ENCODE data around the gene PRKCB.

Gene PRKCB

DNA sequence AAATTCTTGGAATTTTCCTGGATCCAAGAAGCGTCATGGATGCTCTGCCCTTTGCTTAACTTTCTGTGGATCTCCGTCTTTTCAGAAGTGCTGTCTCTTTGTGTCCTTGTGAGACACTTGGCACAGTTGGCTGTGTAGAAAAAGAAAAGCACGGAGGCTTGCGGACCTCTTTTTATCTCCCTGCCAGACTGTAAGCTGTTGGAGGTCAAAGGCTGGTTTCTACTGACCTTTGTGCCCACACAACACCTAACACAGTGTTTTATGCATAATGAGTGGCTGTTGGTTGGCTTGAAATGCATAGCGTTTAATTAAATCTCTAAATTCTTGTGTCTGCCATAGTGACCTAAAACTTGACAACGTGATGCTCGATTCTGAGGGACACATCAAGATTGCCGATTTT lies 344.7 kb downstream of the PRKCB start:
- Mint-ChIP-seq H3K36me3 (peaks cover 25% of the 10 kb centered on the region), H3K4me1 (no peaks in the 10 kb centered on the region), H3K27me3 (no peaks in the 10 kb centered on the region)

GRCh38 chr16:24188021-24188542 lies 352.3 kb downstream of the PRKCB start:
- Mint-ChIP-seq H3K4me1 (peaks cover 4% of the 10 kb centered on the region), H3K4me3 (no peak overlapping the region), H3K27ac (no peak overlapping the region), H3K9me3 (no peaks in the 10 kb centered on the region), H3K36me3 (peaks cover 22% of the 10 kb centered on the region), H3K27me3 (no peaks in the 10 kb centered on the region)

More for the DNA sequence above, 344.7 kb downstream of the PRKCB start:
- Mint-ChIP-seq H3K27ac (no peak overlapping the region), H3K9me3 (no peaks in the 10 kb centered on the region), H3K4me3 (no peak overlapping the region)

GRCh38 chr16:24188751-24189318 lies 353.1 kb downstream of the PRKCB start:
- Mint-ChIP-seq H3K36me3 (peaks cover 22% of the 10 kb centered on the region), H3K4me3 (no peak overlapping the region), H3K9me3 (no peaks in the 10 kb centered on the region), H3K4me1 (peaks cover 4% of the 10 kb centered on the region), H3K27me3 (no peaks in the 10 kb centered on the region), H3K27ac (no peak overlapping the region)

- no peak overlapping the region for H3K4me3 Mint-ChIP-seq
- H3K36me3 Mint-ChIP-seq, result peaks cover 22% of the 10 kb centered on the region
- H3K4me1 Mint-ChIP-seq, result peaks cover 4% of the 10 kb centered on the region
- H3K9me3 Mint-ChIP-seq, result no peaks in the 10 kb centered on the region
- H3K27ac Mint-ChIP-seq, result peak overlapping the region; percentile 69
- H3K27me3 Mint-ChIP-seq, result no peaks in the 10 kb centered on the region
These were observed 354.2 kb downstream of the PRKCB start for GRCh38 chr16:24189941-24190340.

DNA sequence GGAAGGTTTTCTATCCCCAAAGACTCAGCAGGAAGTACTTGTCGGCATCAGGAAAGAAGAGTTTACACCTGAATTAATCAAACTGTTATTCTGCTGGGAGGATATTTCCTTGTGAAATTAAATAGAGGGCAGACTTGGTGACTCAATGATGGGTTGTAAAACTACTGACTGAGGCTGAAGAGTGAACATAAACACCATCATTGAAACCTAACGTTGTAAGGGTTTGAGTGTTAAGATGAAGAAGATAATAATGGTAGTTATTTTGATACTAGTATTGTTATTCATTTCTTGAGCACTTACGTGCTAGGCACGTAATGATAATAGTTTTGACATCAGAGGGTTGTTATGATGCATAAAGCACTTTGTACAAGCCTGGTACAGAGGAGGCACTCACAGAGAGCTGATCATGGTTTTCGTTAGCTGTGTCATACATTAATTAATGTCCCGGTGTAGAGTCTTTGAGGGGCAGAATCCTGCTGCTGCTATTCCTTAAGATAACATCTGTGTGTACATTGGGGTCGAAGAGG lies 356.2 kb downstream of the PRKCB start:
- no peak overlapping the region for H3K27ac Mint-ChIP-seq
- H3K4me3 Mint-ChIP-seq, result no peak overlapping the region
- no peaks in the 10 kb centered on the region for H3K27me3 Mint-ChIP-seq
- peaks cover 4% of the 10 kb centered on the region for H3K4me1 Mint-ChIP-seq
- H3K9me3 Mint-ChIP-seq, result no peaks in the 10 kb centered on the region
- H3K36me3 Mint-ChIP-seq, result peaks cover 28% of the 10 kb centered on the region

DNA sequence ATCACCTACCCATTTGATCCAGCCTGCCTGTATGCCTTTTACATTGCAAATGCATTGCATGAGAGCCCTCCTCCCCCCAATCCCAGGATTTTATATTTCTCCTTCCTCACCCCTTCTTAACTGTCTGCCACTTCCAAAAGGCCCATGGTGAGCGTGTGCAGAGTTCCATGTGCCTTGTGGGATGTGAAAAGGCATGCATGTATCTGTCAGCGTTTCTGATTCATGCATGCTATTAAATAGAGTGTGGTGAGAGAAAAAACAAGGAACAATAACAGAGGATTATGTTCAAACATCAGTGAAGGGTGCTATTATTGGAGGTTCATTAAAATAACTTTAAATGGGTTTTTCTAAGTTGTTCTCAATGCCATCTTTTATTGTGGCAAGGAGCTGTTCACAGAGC lies 359.4 kb downstream of the PRKCB start:
- no peaks in the 10 kb centered on the region for H3K4me1 Mint-ChIP-seq
- peaks cover 36% of the 10 kb centered on the region for H3K36me3 Mint-ChIP-seq
- H3K27me3 Mint-ChIP-seq, result no peaks in the 10 kb centered on the region

DNA sequence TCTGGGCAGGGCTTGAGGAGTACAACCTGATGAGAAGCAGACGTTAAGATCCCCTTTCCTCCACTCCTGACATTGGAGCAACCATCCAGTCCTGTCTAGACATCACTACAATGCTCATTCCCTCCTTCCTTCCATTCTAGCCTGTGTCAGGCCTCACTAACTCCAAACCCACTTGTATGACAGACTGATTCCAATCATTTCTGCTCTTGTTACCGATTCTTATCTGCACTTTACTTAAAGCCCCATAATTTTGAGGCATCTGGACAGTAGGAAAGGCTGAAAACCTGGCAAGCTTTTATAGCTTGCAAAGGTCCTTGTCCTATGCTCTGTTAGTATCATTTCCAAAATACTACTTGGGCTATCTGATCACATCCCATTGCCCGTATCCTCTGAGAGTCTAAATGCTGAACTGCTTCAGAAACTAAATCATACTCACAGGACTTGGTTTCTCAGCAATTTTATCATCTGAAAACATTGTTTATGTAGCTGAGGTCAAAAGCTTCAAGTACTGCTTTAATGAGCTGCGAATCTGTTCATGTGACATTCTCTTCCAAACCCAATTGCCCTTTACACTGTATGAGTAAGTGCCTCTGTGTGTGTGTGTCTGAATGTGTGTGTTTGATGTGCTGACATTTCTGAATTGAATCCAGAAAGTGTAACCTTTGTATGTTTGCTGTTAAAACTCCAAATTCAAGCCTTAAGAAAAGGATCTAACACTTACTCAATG lies 363.2 kb downstream of the PRKCB start:
- Mint-ChIP-seq H3K4me3 (no peak overlapping the region), H3K36me3 (peaks cover 35% of the 10 kb centered on the region), H3K9me3 (no peaks in the 10 kb centered on the region), H3K27me3 (no peaks in the 10 kb centered on the region), H3K27ac (no peak overlapping the region), H3K4me1 (no peaks in the 10 kb centered on the region)

More for the DNA sequence above, 359.4 kb downstream of the PRKCB start:
- no peaks in the 10 kb centered on the region for H3K9me3 Mint-ChIP-seq
- H3K4me3 Mint-ChIP-seq, result no peak overlapping the region
- H3K27ac Mint-ChIP-seq, result no peak overlapping the region

DNA sequence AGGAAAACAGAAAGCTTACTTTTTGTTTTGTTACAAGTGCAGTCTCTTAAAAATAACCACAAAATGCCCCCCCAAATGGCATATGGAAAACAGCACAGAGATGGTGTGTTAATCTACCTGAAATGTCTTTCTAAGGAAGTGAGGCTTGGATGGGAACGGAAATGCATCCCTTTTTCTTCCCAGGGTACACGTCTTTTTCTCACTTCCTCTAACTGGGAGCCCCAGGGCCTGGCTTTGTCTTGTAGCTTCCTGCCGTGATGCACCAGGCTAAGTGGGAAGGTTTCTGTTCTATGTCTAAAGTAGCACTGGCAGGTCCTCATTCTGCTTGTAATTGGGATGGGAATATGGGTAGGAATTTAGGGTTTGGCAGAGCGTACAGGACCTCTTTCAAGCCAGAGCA lies 367.9 kb downstream of the PRKCB start:
- peaks cover 20% of the 10 kb centered on the region for H3K36me3 Mint-ChIP-seq
- H3K4me3 Mint-ChIP-seq, result no peak overlapping the region
- no peaks in the 10 kb centered on the region for H3K27me3 Mint-ChIP-seq
- H3K4me1 Mint-ChIP-seq, result no peaks in the 10 kb centered on the region
- H3K9me3 Mint-ChIP-seq, result no peaks in the 10 kb centered on the region
- no peak overlapping the region for H3K27ac Mint-ChIP-seq

DNA sequence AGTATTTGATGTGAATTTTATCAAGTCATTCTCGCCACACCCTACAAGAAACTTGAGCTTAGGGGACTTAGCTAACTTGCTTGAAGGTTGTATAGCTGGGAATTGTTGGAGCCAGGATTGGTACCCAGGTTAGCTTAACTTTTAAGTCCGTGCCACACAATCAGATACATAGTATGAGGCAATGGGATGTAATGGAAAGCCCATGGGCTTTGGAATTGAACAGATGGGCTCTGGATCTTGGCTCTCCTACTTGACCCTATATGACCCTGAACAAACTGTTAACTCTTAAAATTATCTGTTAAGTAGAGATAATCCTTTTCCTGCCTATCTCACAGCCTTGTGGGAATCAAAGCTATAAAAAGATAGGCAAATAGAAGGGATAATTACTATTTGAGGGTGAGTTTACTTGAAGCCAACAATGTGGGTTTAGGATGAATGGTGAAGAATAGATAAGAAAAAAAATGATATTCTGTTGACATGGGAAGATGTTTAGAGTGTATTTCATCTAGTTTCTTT lies 368.4 kb downstream of the PRKCB start:
- H3K27ac Mint-ChIP-seq, result no peak overlapping the region
- H3K4me1 Mint-ChIP-seq, result no peaks in the 10 kb centered on the region
- peaks cover 17% of the 10 kb centered on the region for H3K36me3 Mint-ChIP-seq
- H3K27me3 Mint-ChIP-seq, result no peaks in the 10 kb centered on the region
- no peaks in the 10 kb centered on the region for H3K9me3 Mint-ChIP-seq
- H3K4me3 Mint-ChIP-seq, result no peak overlapping the region

- peaks cover 15% of the 10 kb centered on the region for H3K36me3 Mint-ChIP-seq
- H3K4me1 Mint-ChIP-seq, result no peaks in the 10 kb centered on the region
- no peak overlapping the region for H3K4me3 Mint-ChIP-seq
- H3K27ac Mint-ChIP-seq, result no peak overlapping the region
- H3K9me3 Mint-ChIP-seq, result no peaks in the 10 kb centered on the region
- H3K27me3 Mint-ChIP-seq, result no peaks in the 10 kb centered on the region
These were observed 371.1 kb downstream of the PRKCB start for GRCh38 chr16:24206926-24207325.

DNA sequence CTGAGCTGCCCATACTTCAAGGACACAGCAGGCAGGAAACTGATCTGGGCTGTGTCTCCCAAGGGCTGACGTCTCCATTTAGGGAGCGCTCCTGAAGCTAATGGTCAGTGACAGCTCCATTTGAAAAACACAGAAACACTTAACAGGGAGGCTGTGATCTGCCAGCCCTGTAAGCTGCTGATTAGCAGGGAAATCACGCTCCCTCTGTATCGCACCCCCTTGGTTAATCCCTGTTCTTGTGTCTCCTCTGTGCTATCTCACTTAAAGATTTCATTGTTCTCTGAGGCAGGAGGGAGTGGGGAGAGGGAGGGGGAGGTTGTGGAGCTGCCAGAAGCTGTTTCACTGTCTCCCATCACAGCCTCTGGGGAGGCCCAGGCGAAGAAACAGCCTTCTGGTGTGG lies 372.9 kb downstream of the PRKCB start:
- Mint-ChIP-seq H3K4me1 (no peaks in the 10 kb centered on the region), H3K9me3 (no peaks in the 10 kb centered on the region), H3K27me3 (no peaks in the 10 kb centered on the region), H3K4me3 (no peak overlapping the region), H3K27ac (no peak overlapping the region), H3K36me3 (peaks cover 13% of the 10 kb centered on the region)

DNA sequence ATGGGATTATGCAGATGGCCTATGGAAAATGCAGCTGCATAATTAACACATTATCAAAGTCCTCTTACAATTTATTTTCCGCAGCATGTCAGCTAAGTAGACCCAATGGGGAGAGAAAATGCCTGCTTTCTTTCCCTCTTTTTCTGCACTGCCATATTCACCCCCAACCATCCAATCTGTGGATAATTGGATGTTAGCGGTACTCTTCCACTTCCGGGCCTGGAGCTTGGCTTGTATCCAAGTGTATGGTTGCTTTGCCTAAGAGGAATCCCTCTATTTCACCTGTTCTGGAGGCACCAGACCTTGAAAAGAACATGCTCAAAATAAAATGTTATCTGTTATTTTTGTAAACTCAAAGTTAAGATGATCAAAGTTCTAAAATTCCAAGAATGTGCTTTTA lies 379.2 kb downstream of the PRKCB start:
- Mint-ChIP-seq H3K36me3 (peaks cover 30% of the 10 kb centered on the region), H3K9me3 (no peaks in the 10 kb centered on the region), H3K27ac (no peak overlapping the region), H3K4me3 (no peak overlapping the region), H3K4me1 (no peaks in the 10 kb centered on the region), H3K27me3 (no peaks in the 10 kb centered on the region)

DNA sequence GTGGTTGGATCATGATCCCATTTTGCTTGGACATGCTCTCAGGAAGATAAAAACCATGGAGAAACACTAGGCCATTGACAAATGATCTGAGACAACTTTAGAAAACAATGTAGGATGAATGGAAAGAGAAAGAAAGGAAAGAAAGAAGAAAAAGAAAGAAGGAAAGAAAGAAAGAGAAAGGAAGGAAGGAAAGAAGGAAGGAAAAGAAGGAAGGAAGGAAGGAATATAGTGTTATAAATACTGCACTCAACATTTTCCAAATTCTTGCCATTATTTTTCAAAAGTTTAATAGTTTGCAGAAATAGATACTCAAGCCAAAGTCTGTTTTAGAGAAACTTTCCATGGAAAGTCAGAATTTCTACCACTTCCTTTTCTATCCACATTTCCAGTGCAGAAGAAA lies 381.2 kb downstream of the PRKCB start:
- H3K27me3 Mint-ChIP-seq, result no peaks in the 10 kb centered on the region
- no peak overlapping the region for H3K27ac Mint-ChIP-seq
- no peak overlapping the region for H3K4me3 Mint-ChIP-seq
- H3K36me3 Mint-ChIP-seq, result peaks cover 38% of the 10 kb centered on the region
- H3K9me3 Mint-ChIP-seq, result peaks cover 3% of the 10 kb centered on the region
- no peaks in the 10 kb centered on the region for H3K4me1 Mint-ChIP-seq

- no peak overlapping the region for H3K4me3 Mint-ChIP-seq
- peaks cover 38% of the 10 kb centered on the region for H3K36me3 Mint-ChIP-seq
- no peaks in the 10 kb centered on the region for H3K4me1 Mint-ChIP-seq
- no peaks in the 10 kb centered on the region for H3K27me3 Mint-ChIP-seq
- peaks cover 8% of the 10 kb centered on the region for H3K9me3 Mint-ChIP-seq
- no peak overlapping the region for H3K27ac Mint-ChIP-seq
These were observed 381.7 kb downstream of the PRKCB start for GRCh38 chr16:24217461-24217860.

DNA sequence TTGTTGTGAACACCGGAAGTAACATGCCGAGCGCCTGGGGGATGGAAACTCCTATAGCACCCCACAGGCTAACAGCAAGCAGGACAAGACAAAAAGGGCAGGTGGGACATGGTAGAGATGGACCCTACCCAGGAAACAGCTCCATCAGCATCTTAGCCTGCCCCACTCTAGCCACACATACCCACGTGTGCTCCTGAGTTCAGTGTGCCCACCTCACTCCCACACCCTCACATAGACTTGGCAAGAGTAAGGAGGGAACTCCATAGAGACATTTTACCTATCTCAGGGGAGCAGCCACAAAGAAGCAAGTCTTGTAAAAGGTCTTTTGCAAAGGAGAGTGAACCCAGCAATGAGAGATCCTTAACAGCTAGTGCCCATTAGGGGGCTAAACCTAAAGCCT lies 382.5 kb downstream of the PRKCB start:
- no peaks in the 10 kb centered on the region for H3K4me1 Mint-ChIP-seq
- H3K27me3 Mint-ChIP-seq, result no peaks in the 10 kb centered on the region
- H3K4me3 Mint-ChIP-seq, result no peak overlapping the region
- peaks cover 11% of the 10 kb centered on the region for H3K9me3 Mint-ChIP-seq
- no peak overlapping the region for H3K27ac Mint-ChIP-seq
- H3K36me3 Mint-ChIP-seq, result peaks cover 36% of the 10 kb centered on the region

DNA sequence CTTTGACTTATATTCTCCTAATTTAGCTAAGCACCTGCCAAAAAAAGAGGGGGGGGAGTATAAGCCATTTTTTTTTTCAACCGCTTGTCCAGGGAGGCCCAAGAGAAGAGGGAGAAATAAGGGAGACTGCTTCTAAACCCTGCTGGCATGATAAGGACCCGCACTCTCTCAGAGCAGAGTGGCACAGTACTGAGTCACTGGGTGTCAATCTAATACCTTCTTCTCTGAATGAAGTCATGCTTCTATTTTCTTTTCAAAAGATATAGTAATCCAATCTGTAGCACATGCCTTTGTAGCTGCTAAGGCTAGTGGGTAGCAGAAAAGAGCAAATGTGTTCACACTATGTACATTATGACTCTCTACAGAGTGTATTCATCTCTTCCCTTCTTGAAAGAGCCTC lies 385.4 kb downstream of the PRKCB start:
- Mint-ChIP-seq H3K4me1 (no peaks in the 10 kb centered on the region), H3K27me3 (no peaks in the 10 kb centered on the region), H3K4me3 (no peak overlapping the region), H3K9me3 (peaks cover 11% of the 10 kb centered on the region), H3K36me3 (peaks cover 28% of the 10 kb centered on the region), H3K27ac (no peak overlapping the region)
